DLD1 (cell line): ENCODE measurements around the gene OR6K6.

Experiments used
- in situ Hi-C: cut with HindIII; loops from 2 replicates; pipeline ENCODE4 v1.10.0; 2017; ENCODE audit warnings: low sequenced_read_pairs

OR6K6 gene

GRCh38 chr1:158754420-158754819, at the start of gene OR6K6:
Gene OR6K6, plus strand, starts transcription at chr1:158754720. Its CDS starts 168 bp downstream, at chr1:158754888.
- in situ Hi-C loops = no loop called here

GRCh38 chr1:158706096-158706495, 48.4 kb upstream of the OR6K6 start:
- in situ Hi-C loops = no loop called here

- in situ Hi-C loops = no loop called here
Measured at GRCh38 chr1:158711098-158711497, 43.4 kb upstream of the OR6K6 start.

- in situ Hi-C loops = no loop called here
Measured at GRCh38 chr1:158714754-158715153, 39.8 kb upstream of the OR6K6 start.

DNA sequence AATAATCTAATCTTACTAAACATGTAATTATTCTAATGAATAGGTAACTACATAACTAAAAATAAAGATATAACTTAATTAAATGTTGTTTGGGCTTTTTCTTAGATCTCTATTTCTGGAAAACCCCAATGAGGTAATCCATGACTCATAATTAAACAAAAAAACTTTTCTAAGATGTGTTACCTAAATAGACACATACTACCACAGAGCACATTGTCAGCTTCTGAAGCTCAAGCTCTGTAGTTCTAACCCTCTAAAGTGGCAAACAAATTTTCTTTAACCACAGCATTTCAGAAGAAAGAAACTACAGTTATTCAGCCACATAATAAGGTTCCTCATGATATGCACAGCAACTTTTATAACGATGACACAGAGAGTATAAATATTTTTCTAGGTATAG, 38.2 kb upstream of the OR6K6 start:
- in situ Hi-C loops = no loop called here

GRCh38 chr1:158717344-158717743, 37.2 kb upstream of the OR6K6 start:
- in situ Hi-C loops = no loop called here

- in situ Hi-C loops = no loop called here
Measured at GRCh38 chr1:158719664-158720063, 34.9 kb upstream of the OR6K6 start.

DNA sequence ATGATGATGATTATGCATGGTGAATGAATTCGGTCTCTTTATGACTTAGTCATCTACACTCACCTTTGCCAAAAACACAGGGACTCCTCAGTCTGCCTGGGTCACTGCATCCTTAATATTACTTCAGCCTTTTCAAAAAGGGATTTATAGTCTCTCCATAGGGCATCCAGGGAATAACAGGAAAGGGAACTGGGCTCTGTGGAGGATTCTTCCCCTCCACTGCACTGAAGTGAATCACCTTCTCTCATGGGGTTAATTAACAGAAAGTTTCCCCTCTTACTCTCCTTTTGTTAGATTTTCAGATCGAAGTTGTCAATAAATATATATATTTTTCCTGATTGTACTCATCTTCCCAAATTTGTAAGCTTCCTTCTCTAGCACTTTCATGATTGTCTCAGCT, 33.9 kb upstream of the OR6K6 start, which contains the start of gene OR6K3:
TSS of gene OR6K3 (minus strand) at position 101 of the 400 bp plus-strand sequence. CDS start 2,605 bp downstream, outside the sequence.
- in situ Hi-C loops = no loop called here

- in situ Hi-C loops = no loop called here
Measured at GRCh38 chr1:158724442-158724841, 30.1 kb upstream of the OR6K6 start.

GRCh38 chr1:158728510-158729225, 25.9 kb upstream of the OR6K6 start:
- in situ Hi-C loops = no loop called here

- in situ Hi-C loops = no loop called here
Measured at GRCh38 chr1:158730453-158730852, 24.1 kb upstream of the OR6K6 start.

DNA sequence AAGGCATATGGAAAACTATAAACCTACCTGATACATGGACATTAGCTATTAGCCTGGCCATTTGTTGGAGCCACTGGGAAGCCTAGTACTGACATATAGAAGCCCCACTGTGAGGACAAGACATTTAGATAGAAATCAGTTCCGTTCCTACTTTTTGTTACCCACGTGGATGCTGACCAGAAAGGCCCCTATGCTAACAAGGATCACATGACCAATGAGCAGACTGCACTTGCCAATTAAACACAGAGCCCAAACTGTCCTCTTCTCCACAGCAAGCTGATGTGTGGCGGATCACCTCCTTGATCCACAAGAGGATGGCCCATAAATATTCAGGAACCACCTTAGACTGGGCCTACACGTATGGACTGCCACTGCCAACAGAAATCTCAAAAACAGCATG, 22.8 kb upstream of the OR6K6 start:
- in situ Hi-C loops = no loop called here

GRCh38 chr1:158732524-158732923, 22.0 kb upstream of the OR6K6 start:
- in situ Hi-C loops = no loop called here

GRCh38 chr1:158735848-158736247, 18.7 kb upstream of the OR6K6 start:
- in situ Hi-C loops = no loop called here

GRCh38 chr1:158752155-158752712, 2.3 kb upstream of the OR6K6 start:
- in situ Hi-C loops = no loop called here

GRCh38 chr1:158771950-158772866, 17.7 kb downstream of the OR6K6 start, which contains the start of gene OR6N1:
Gene OR6N1, minus strand, starts transcription at chr1:158772195. Its CDS starts 5,513 bp downstream, at chr1:158766682.
- in situ Hi-C loops = no loop called here

- in situ Hi-C loops = no loop called here
Measured at GRCh38 chr1:158781104-158781503, 26.6 kb downstream of the OR6K6 start, which contains the start of gene OR6N2. Gene OR6N2, minus strand, starts transcription at chr1:158781204. Its CDS starts 3,569 bp downstream, at chr1:158777635.

DNA sequence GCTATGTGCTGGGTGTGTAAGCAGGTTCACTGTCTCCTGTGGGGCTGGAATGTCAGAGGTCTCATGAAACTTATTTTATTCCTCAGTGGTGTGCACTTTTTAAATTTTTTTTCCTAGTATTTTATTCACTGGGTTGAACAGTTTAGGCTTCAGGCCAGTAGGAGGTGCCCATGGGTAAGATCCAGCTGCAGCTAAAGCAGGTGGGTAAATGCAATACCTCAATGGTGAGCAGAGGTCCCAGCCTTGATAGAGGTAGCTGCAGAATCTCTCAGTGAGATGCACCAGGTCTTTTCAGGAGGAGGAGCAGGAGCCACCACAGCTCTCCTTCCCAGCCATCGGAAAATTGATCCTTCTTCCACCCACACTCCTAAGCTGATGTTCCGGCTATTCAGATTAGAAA, 39.1 kb downstream of the OR6K6 start:
- in situ Hi-C loops = no loop called here

DNA sequence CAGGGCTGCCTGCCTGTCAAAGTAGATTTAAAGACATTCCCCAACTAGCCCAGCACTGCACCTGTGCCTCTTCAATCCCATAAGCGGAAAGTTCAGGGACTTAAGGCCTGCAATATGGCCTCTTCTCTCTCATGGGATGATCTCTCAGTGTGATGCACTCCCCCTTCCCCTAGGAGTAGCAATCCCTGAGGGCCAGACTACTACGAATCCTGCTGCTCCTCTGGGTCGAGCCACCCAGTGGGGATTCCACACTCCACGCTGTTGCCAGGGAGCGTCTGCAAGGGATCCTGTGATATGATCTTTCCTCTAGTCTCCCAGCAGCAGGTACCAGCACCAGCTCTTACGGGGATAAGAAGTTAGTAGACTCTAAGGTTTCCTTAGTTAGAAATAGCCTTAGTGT, 39.7 kb downstream of the OR6K6 start:
- in situ Hi-C loops = no loop called here

- in situ Hi-C loops = no loop called here
Measured at GRCh38 chr1:158798531-158798930, 44.0 kb downstream of the OR6K6 start.

GRCh38 chr1:158799689-158800088, 45.2 kb downstream of the OR6K6 start:
- in situ Hi-C loops = no loop called here
